ENCODE data around the gene MEPCE. TPM values are rescaled to one million over a fixed set of nuclear protein-coding genes. Genes with fewer than 3 reads are reported as not detected.

Gene MEPCE
- total RNA-seq, 1 experiment from 2014 or later: 43.3 TPM

GRCh38 chr7:100394077-100394476, 35.6 kb upstream of the MEPCE start:
- no peak overlapping the region for H3K27ac Mint-ChIP-seq (ENCODE audit: unreplicated experiment)
- Histone ChIP-seq H3K4me1 (no peaks in the 10 kb centered on the region), H3K27me3 (replicated peaks; ENCODE audit: control insufficient read depth, insufficient read depth, low read length) (peaks cover 1% of the 10 kb centered on the region), H3K36me3 (ENCODE audit: control insufficient read depth, insufficient read depth, low read length) (no peaks in the 10 kb centered on the region), H3K9me3 (no peaks in the 10 kb centered on the region), H3K4me3 (ENCODE audit: low read depth, low read length) (no peak overlapping the region)
- no peaks in the 10 kb centered on the region for H3K36me3 Mint-ChIP-seq (ENCODE audit: insufficient read depth, unreplicated experiment)
- H3K4me3 Mint-ChIP-seq (ENCODE audit: unreplicated experiment): no peak overlapping the region
- TF ChIP-seq CTCF (IDR thresholded peaks at IDR 0.05; ENCODE audit: insufficient read depth in 1 of 2, low read depth in 1 of 2, low read length in 1 of 2, severe bottlenecking in 1 of 2, unreplicated experiment in 1 of 2): no peak
- no peaks in the 10 kb centered on the region for H3K9me3 Mint-ChIP-seq (ENCODE audit: unreplicated experiment)
- intact Hi-C loops (cut with micrococcal nuclease; ENCODE audit: unreplicated experiment): no loop called here
- peaks cover 33% of the 10 kb centered on the region for H3K27me3 Mint-ChIP-seq (ENCODE audit: insufficient read depth, unreplicated experiment)
- DNase-seq: no peak
- ChIA-PET POLR2A (no interaction called here), CTCF (interaction anchor here (1.9 kb wide), 1 partner anchor 14 kb away, joined by 7 read pairs; no protein-coding TSS in a partner anchor)
- no TSS peak for BruUV-seq (replicated peaks)
- H3K4me1 Mint-ChIP-seq (ENCODE audit: low read depth, unreplicated experiment): no peaks in the 10 kb centered on the region

DNA sequence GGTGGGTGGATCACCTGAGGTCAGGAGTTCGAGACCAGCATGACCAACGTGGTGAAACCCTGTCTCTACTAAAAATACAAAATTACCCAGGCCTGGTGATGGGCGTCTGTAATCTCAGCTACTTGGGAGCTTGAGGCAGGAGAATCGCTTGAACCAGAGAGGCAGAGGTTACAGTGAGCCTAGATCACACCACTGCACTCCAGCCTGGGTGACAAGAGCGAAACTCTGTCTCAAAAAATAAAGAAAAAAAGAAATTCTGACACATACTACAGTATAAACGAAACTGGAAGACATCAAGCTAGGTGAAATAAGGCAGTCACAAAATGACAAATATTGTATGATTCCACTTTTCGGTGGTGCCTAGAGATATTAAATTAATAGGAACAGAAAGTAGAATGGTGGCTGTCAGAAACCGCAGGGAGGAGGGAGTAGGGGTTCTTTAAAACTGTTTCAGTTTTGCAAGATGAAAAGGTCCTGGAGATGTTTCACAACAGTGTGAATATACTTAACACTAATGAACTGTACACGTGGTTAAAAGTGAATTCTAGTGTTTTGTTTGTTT, 33.1 kb upstream of the MEPCE start:
- no TSS peak for BruUV-seq (replicated peaks)
- no peak for TF ChIP-seq CTCF (IDR thresholded peaks at IDR 0.05; ENCODE audit: insufficient read depth in 1 of 2, low read depth in 1 of 2, low read length in 1 of 2, severe bottlenecking in 1 of 2, unreplicated experiment in 1 of 2)
- Mint-ChIP-seq H3K4me1 (ENCODE audit: low read depth, unreplicated experiment) (no peaks in the 10 kb centered on the region), H3K36me3 (ENCODE audit: insufficient read depth, unreplicated experiment) (no peaks in the 10 kb centered on the region), H3K4me3 (ENCODE audit: unreplicated experiment) (no peak overlapping the region), H3K27ac (ENCODE audit: unreplicated experiment) (no peak overlapping the region), H3K27me3 (ENCODE audit: insufficient read depth, unreplicated experiment) (peaks cover 34% of the 10 kb centered on the region), H3K9me3 (ENCODE audit: unreplicated experiment) (no peaks in the 10 kb centered on the region)
- CTCF ChIA-PET: no interaction called here
- Histone ChIP-seq H3K9me3 (no peaks in the 10 kb centered on the region), H3K27me3 (replicated peaks; ENCODE audit: control insufficient read depth, insufficient read depth, low read length) (peaks cover 1% of the 10 kb centered on the region), H3K4me3 (ENCODE audit: low read depth, low read length) (no peak overlapping the region), H3K4me1 (no peaks in the 10 kb centered on the region), H3K36me3 (ENCODE audit: control insufficient read depth, insufficient read depth, low read length) (no peaks in the 10 kb centered on the region)
- intact Hi-C loops (cut with micrococcal nuclease; ENCODE audit: unreplicated experiment): no loop called here
- POLR2A ChIA-PET: no interaction called here
- DNase-seq: no peak

- H3K4me3 ChIP-seq (ENCODE audit: low read depth, low read length): no peak overlapping the region
- intact Hi-C loops (cut with micrococcal nuclease; ENCODE audit: unreplicated experiment): no loop called here
- no peak for DNase-seq
- H3K4me1 ChIP-seq: no peaks in the 10 kb centered on the region
- H3K27me3 ChIP-seq (replicated peaks; ENCODE audit: control insufficient read depth, insufficient read depth, low read length): peaks cover 1% of the 10 kb centered on the region
- Mint-ChIP-seq H3K4me3 (ENCODE audit: unreplicated experiment) (no peak overlapping the region), H3K36me3 (ENCODE audit: insufficient read depth, unreplicated experiment) (no peaks in the 10 kb centered on the region), H3K9me3 (ENCODE audit: unreplicated experiment) (no peaks in the 10 kb centered on the region), H3K4me1 (ENCODE audit: low read depth, unreplicated experiment) (no peaks in the 10 kb centered on the region), H3K27ac (ENCODE audit: unreplicated experiment) (no peak overlapping the region), H3K27me3 (ENCODE audit: insufficient read depth, unreplicated experiment) (peaks cover 30% of the 10 kb centered on the region)
- H3K9me3 ChIP-seq: no peaks in the 10 kb centered on the region
- no peak for TF ChIP-seq CTCF (IDR thresholded peaks at IDR 0.05; ENCODE audit: insufficient read depth in 1 of 2, low read depth in 1 of 2, low read length in 1 of 2, severe bottlenecking in 1 of 2, unreplicated experiment in 1 of 2)
- ChIA-PET CTCF (interaction anchor here (1.0 kb wide), 1 partner anchor 10 kb away, joined by 3 read pairs; no protein-coding TSS in a partner anchor), POLR2A (no interaction called here)
- BruUV-seq (replicated peaks): no TSS peak
- no peaks in the 10 kb centered on the region for H3K36me3 ChIP-seq (ENCODE audit: control insufficient read depth, insufficient read depth, low read length)
These were observed 32.1 kb upstream of the MEPCE start for GRCh38 chr7:100397315-100398081.

Measured in Caco-2 (cell line).